ENCODE measurements around the gene CAMK2G. TPM values are rescaled to one million over a fixed set of nuclear protein-coding genes. Genes with fewer than 3 reads are reported as not detected.
A peak's percentile ranks its signal among the peaks of the same experiment; 100 is the strongest.

The CAMK2G gene
- polyA plus RNA-seq, 3 donors: 1.7 to 60.7 (median 3.0) TPM

- no peaks in the 10 kb centered on the region for H3K27me3 Mint-ChIP-seq (ENCODE audit: low read depth in 3 of 3)
- H3K27ac Mint-ChIP-seq: peak overlapping the region; percentile 90 to 95 (median 94)
- Histone ChIP-seq H3K9ac (ENCODE audit: insufficient read depth, low read length, poor library complexity, severe bottlenecking) (peak overlapping the region; percentile 86), H4K20me1 (ENCODE audit: insufficient read depth, low read length) (peaks cover 31% of the 10 kb centered on the region), H3K79me2 (ENCODE audit: insufficient read depth, low read length) (peaks cover 44% of the 10 kb centered on the region), H3K36me3 (replicated peaks in 1 of 2; ENCODE audit: control insufficient read depth in 1 of 2, insufficient read depth in 2 of 2, low read length in 2 of 2) (peaks cover 51 to 57% of the 10 kb centered on the region in 2 donors), H3K27ac (ENCODE audit: low read depth in 1 of 2, low read length in 2 of 2) (peak overlapping the region; percentile 80 to 85), H2AFZ (ENCODE audit: insufficient read depth, low read depth, low read length, poor library complexity, severe bottlenecking) (peak overlapping the region; percentile 86), H3K4me2 (replicated peaks; ENCODE audit: extremely low read depth, low read length, poor library complexity, severe bottlenecking) (peak overlapping the region; percentile 88), H3K9me3 (replicated peaks in 1 of 2; ENCODE audit: control insufficient read depth in 1 of 2, insufficient read depth in 1 of 2, low read length in 2 of 2) (no peaks in the 10 kb centered on the region), H3K4me3 (replicated peaks in 1 of 3; ENCODE audit: low read depth in 2 of 3, low read length in 3 of 3) (peak overlapping the region; percentile 71 to 91 (median 89)), H3K4me1 (ENCODE audit: control insufficient read depth in 1 of 2, insufficient read depth in 2 of 2, low read length in 2 of 2) (peaks cover 34 to 42% of the 10 kb centered on the region in 2 donors), H3K27me3 (ENCODE audit: control insufficient read depth in 2 of 2, insufficient read depth in 2 of 2, low read length in 2 of 2) (no peaks in the 10 kb centered on the region)
- H3K4me1 Mint-ChIP-seq: peaks cover 42% of the 10 kb centered on the region
- H3K9me3 Mint-ChIP-seq: peaks cover 0 to 2% (median 0%) of the 10 kb centered on the region in 7 donors
- H3K4me3 Mint-ChIP-seq: peak overlapping the region; percentile 87 to 96
- intact Hi-C loops (cut with micrococcal nuclease): loop anchor here in 1 of 2 donors (2.0 kb wide), 1 partner anchor 42 kb away; no protein-coding TSS in a partner anchor
- peak; percentile 69 to 85 (median 77) for DNase-seq
- WGBS (ENCODE audit: insufficient coverage): under 1% methylated on average over 100 of the region's 101 CpGs
- peaks cover 40 to 53% of the 10 kb centered on the region in 2 donors for H3K36me3 Mint-ChIP-seq
- no peak for TF ChIP-seq CTCF (IDR thresholded peaks at IDR 0.05)
Measured at GRCh38 chr10:73772281-73773151, 101.8 kb downstream of the CAMK2G start.

DNA sequence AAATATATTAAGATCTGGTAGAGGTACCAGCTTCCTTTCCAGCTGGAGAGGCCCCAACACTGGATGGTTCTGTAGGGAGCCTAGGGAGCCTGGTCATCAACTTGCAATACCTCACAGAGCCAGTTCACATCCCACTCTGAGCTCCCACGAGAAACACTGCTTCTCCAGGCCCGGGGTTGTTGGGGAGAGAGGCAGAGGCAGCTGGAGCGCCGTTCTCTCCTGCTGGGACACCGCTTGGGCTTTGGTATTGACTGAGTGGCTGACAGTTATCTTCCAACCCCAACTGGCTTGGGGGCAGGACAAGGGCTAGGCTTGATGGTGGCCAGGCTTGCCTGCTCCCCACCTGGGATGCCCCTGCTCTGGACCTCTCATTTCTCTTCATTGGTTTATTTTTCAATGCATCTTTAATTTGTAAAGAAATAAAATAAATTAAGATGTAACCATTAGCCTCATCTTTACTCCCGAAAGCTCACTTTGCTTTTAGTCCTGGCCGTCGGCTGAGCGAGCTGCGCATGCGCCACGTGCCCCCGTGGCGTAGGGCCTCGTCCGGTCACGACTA, 102.6 kb downstream of the CAMK2G start:
- 0% methylated on average over 10 of the region's 17 CpGs for WGBS (ENCODE audit: insufficient coverage)

More for the DNA sequence above, 102.6 kb downstream of the CAMK2G start:
- intact Hi-C loops (cut with micrococcal nuclease): loop anchor here in 1 of 2 donors (2.0 kb wide), 1 partner anchor 41 kb away; no protein-coding TSS in a partner anchor
- peaks cover 43% of the 10 kb centered on the region for H3K4me1 Mint-ChIP-seq
- H3K9me3 ChIP-seq (replicated peaks in 1 of 2; ENCODE audit: control insufficient read depth in 1 of 2, insufficient read depth in 1 of 2, low read length in 2 of 2): no peaks in the 10 kb centered on the region
- no peak for TF ChIP-seq CTCF (IDR thresholded peaks at IDR 0.05)
- DNase-seq: peak; percentile 71 to 76 (median 76)
- H3K4me3 Mint-ChIP-seq: peak overlapping the region; percentile 87 to 96
- peak overlapping the region; percentile 86 for H3K9ac ChIP-seq (ENCODE audit: insufficient read depth, low read length, poor library complexity, severe bottlenecking)
- peak overlapping the region; percentile 71 to 91 (median 89) for H3K4me3 ChIP-seq (replicated peaks in 1 of 3; ENCODE audit: low read depth in 2 of 3, low read length in 3 of 3)
- H3K4me1 ChIP-seq (ENCODE audit: control insufficient read depth in 1 of 2, insufficient read depth in 2 of 2, low read length in 2 of 2): peaks cover 34 to 42% of the 10 kb centered on the region in 2 donors
- H3K27me3 Mint-ChIP-seq (ENCODE audit: low read depth in 3 of 3): no peaks in the 10 kb centered on the region
- peaks cover 0 to 2% (median 0%) of the 10 kb centered on the region in 7 donors for H3K9me3 Mint-ChIP-seq
- H3K4me2 ChIP-seq (replicated peaks; ENCODE audit: extremely low read depth, low read length, poor library complexity, severe bottlenecking): peak overlapping the region; percentile 88
- H2AFZ ChIP-seq (ENCODE audit: insufficient read depth, low read depth, low read length, poor library complexity, severe bottlenecking): peak overlapping the region; percentile 86
- H3K79me2 ChIP-seq (ENCODE audit: insufficient read depth, low read length): peaks cover 38% of the 10 kb centered on the region
- H3K27me3 ChIP-seq (ENCODE audit: control insufficient read depth in 2 of 2, insufficient read depth in 2 of 2, low read length in 2 of 2): no peaks in the 10 kb centered on the region
- peak overlapping the region; percentile 90 to 95 (median 94) for H3K27ac Mint-ChIP-seq
- peaks cover 53 to 56% of the 10 kb centered on the region in 2 donors for H3K36me3 ChIP-seq (replicated peaks in 1 of 2; ENCODE audit: control insufficient read depth in 1 of 2, insufficient read depth in 2 of 2, low read length in 2 of 2)
- H3K36me3 Mint-ChIP-seq: peaks cover 41 to 55% of the 10 kb centered on the region in 2 donors
- peak overlapping the region; percentile 80 to 85 for H3K27ac ChIP-seq (ENCODE audit: low read depth in 1 of 2, low read length in 2 of 2)
- peaks cover 31% of the 10 kb centered on the region for H4K20me1 ChIP-seq (ENCODE audit: insufficient read depth, low read length)
